ENCODE results near the gene GFER. TPM values are rescaled to one million over a fixed set of nuclear protein-coding genes. Genes with fewer than 3 reads are reported as not detected.

The GFER gene
- total and polyA plus RNA-seq, 4 donors = 7.2 to 36.1 (median 29.1) TPM

DNA sequence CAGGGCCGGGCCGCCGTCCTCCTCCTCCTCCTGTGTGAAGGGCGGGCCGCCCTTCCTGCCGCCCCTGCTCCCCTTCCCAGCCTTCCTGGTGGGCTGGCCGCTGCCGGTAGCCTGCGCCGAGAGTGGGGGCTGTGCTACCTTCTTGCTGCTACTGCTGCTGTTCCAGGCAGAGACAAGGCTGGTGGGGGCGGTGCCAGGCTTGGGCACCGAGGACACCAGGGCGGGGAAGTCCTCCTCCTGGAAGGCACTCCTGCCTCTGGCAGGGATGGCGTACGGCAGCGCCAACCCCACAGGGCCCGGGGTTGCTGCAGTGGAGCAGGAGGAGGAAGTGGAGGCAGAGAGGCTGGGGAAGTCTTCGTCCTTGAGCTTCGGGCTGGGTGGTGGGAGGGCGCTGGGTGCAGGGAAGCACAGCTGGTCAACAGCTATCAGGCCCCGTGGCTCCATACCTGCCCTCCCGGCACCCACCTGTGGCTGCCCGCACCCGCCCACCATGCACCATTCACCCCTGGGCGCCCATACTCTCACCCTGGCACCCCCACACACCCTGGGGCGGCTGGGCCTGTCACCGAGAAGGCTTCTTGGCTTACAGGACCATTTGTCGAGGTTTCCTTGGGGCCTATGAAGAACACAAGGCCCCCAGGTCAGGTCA, 16.0 kb downstream of the GFER start:
- Histone ChIP-seq H3K4me3 (ENCODE audit: low read depth, low read length) (no peak overlapping the region), H3K4me1 (ENCODE audit: control insufficient read depth, insufficient read depth, low read length) (peaks cover 21% of the 10 kb centered on the region), H3K36me3 (ENCODE audit: control insufficient read depth, insufficient read depth, low read length) (peaks cover 94% of the 10 kb centered on the region), H3K27ac (ENCODE audit: low read depth, low read length) (no peak overlapping the region), H3K27me3 (ENCODE audit: control insufficient read depth, insufficient read depth, low read length) (no peaks in the 10 kb centered on the region), H3K9me3 (ENCODE audit: control insufficient read depth, insufficient read depth, low read length) (no peaks in the 10 kb centered on the region)
- WGBS (ENCODE audit: insufficient coverage) = 92% methylated on average over 24 of the region's 28 CpGs
- no peak for DNase-seq (ENCODE audit: low read depth in 4 of 6, low spot score in 6 of 6)

DNA sequence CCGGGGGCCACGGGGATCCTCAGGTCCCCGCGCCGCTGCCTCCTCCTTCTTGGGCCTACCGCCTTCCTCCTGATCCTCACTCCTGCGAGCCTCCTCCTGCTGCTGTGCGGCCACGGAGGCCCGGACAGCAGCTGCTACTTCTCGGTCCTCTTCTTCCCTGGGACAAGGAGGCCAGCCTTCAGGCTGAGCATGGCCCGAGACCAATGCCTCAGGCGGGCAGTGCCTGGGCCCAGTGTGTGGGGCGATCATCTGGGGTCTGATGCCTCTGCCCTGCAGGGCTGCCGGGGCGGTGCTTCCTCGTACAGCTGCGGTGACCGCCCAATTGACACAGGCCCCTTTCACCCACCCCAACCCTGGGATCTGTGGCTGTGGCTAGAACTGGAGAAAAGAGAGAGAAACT, 17.0 kb downstream of the GFER start:
- H3K27ac ChIP-seq (ENCODE audit: low read depth, low read length) = no peak overlapping the region
- no peak overlapping the region for H3K4me3 ChIP-seq (ENCODE audit: low read depth, low read length)
- no peaks in the 10 kb centered on the region for H3K9me3 ChIP-seq (ENCODE audit: control insufficient read depth, insufficient read depth, low read length)
- no peaks in the 10 kb centered on the region for H3K27me3 ChIP-seq (ENCODE audit: control insufficient read depth, insufficient read depth, low read length)
- WGBS (ENCODE audit: insufficient coverage) = 93% methylated on average over 11 of the region's 19 CpGs
- DNase-seq (ENCODE audit: low read depth in 4 of 6, low spot score in 6 of 6) = no peak
- peaks cover 99% of the 10 kb centered on the region for H3K36me3 ChIP-seq (ENCODE audit: control insufficient read depth, insufficient read depth, low read length)
- peaks cover 32% of the 10 kb centered on the region for H3K4me1 ChIP-seq (ENCODE audit: control insufficient read depth, insufficient read depth, low read length)

DNA sequence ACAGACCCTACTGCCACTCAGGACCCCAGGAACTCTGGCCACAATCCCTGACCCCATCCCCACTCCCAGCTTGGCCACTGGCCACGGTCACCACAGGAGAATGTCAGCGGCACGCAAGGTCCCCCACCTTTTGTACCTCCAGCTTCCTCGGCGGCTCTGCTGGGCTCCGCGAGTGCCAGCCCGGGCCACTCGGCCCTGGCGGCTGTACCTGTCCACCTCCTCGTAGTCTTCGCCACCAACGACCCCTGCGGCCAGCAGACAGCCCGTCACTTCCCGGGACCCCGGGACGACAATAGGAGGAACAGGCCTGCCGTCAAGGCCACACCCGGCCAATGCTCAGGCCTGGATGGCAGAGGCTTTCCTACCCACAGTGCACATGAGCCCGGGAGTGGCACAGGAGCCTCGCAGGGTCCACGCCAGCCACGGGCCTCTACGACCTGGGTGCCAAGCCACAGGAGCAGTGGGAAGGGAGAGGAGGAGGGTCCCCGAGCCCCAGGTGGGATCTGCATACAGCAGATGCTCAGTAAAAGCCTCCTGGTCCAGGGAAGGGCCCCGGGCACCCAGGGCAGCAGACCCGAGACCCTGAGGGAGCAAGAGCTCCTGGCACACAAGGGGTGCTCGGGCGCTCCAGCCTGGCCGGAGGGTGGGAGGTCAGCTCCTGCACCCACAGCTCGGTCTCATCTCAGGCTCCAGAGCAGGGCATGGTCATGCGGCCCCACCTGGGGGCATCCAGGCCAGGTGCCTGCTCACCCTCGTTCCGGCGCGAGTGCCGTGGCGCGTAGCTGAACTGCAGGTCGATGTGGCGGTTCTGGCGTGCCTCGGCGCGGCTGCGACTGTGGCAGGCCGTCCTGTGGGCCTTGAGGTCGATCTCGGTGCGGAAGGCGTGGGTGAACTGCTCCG, 17.7 kb downstream of the GFER start:
- H3K9me3 ChIP-seq (ENCODE audit: control insufficient read depth, insufficient read depth, low read length) = no peaks in the 10 kb centered on the region
- peaks cover 37% of the 10 kb centered on the region for H3K4me1 ChIP-seq (ENCODE audit: control insufficient read depth, insufficient read depth, low read length)
- WGBS (ENCODE audit: insufficient coverage) = 95% methylated on average over 53 of the region's 53 CpGs
- no peak for DNase-seq (ENCODE audit: low read depth in 4 of 6, low spot score in 6 of 6)
- no peak overlapping the region for H3K4me3 ChIP-seq (ENCODE audit: low read depth, low read length)
- H3K36me3 ChIP-seq (ENCODE audit: control insufficient read depth, insufficient read depth, low read length) = peaks cover 99% of the 10 kb centered on the region
- no peak overlapping the region for H3K27ac ChIP-seq (ENCODE audit: low read depth, low read length)
- H3K27me3 ChIP-seq (ENCODE audit: control insufficient read depth, insufficient read depth, low read length) = no peaks in the 10 kb centered on the region

DNA sequence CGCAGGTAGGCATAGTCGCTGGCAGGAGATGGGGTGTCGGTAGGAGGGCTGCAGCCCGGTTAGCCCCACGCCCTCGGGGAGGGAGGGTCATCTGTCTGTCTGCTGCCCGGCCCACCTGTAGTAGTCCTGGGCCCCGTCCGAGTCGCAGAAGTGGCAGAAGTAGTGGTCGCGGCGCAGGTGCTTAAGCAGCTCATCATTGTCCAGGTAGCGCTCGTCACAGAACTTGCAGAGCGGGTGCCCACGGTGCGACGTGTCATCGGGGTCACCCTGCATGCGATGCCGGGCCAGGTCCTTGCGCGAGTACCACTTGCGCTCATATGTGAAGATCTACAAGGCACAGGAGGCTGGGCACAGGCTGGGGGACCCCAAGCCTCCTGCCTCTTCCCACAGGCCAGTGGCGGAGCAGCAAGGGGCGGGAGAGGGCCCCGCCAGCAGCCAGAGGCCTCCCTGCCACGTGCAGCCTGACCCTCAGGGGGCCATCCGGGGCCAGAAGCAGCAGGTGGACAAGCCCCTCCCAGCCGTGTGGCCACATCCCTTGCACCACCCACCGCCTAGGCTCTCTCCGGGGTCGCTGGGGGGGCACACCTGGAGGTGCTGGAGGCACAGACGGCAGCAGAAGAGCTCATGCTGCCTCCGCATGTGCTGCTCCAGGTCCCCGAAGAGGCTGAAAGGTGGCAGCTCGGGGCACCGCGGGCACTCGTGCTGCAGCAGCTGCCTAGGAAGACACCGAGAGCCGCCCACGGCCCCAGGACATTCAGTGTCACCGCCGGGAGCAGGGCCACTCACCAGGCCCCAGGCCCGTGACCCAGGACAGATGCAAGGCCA, 18.6 kb downstream of the GFER start:
- H3K4me3 ChIP-seq (ENCODE audit: low read depth, low read length) = no peak overlapping the region
- peaks cover 100% of the 10 kb centered on the region for H3K36me3 ChIP-seq (ENCODE audit: control insufficient read depth, insufficient read depth, low read length)
- WGBS (ENCODE audit: insufficient coverage) = 90% methylated on average over 47 of the region's 47 CpGs
- H3K4me1 ChIP-seq (ENCODE audit: control insufficient read depth, insufficient read depth, low read length) = peaks cover 46% of the 10 kb centered on the region
- DNase-seq (ENCODE audit: low read depth in 4 of 6, low spot score in 6 of 6) = no peak
- H3K27me3 ChIP-seq (ENCODE audit: control insufficient read depth, insufficient read depth, low read length) = no peaks in the 10 kb centered on the region
- no peaks in the 10 kb centered on the region for H3K9me3 ChIP-seq (ENCODE audit: control insufficient read depth, insufficient read depth, low read length)
- H3K27ac ChIP-seq (ENCODE audit: low read depth, low read length) = no peak overlapping the region

DNA sequence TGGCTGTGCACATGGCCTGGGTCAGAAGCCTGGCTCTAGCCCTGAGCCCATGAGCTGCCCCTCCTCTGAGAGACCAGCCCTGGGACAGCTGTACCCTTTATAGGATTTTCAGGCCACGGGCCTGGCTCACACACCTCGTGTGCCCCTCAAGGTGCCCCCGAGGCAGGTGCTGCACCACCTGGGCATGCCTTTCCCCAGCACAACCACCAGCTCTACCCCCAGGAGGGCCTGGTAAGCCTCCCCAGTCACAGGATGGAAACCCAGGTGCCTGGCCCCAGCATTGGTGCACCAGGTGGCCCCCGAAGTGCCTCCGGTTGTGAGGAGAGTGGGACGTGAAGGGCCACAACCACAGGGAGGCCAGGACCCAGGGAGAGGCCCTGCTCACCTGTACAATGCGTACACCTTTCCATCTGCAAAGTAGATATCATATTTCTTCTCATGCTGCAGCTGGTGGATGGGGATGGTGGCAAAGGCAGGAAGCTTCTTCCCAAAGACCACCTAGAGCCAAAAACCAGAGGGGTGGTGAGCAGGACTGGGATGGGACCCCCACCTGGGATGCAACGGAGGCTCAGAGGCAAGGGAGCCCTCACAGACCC, 19.3 kb downstream of the GFER start:
- WGBS (ENCODE audit: insufficient coverage) = 91% methylated on average over 6 of the region's 8 CpGs
- DNase-seq (ENCODE audit: low read depth in 4 of 6, low spot score in 6 of 6) = no peak
- H3K9me3 ChIP-seq (ENCODE audit: control insufficient read depth, insufficient read depth, low read length) = no peaks in the 10 kb centered on the region
- no peaks in the 10 kb centered on the region for H3K27me3 ChIP-seq (ENCODE audit: control insufficient read depth, insufficient read depth, low read length)
- H3K4me1 ChIP-seq (ENCODE audit: control insufficient read depth, insufficient read depth, low read length) = peaks cover 50% of the 10 kb centered on the region
- no peak overlapping the region for H3K4me3 ChIP-seq (ENCODE audit: low read depth, low read length)
- H3K36me3 ChIP-seq (ENCODE audit: control insufficient read depth, insufficient read depth, low read length) = peaks cover 100% of the 10 kb centered on the region
- no peak overlapping the region for H3K27ac ChIP-seq (ENCODE audit: low read depth, low read length)

DNA sequence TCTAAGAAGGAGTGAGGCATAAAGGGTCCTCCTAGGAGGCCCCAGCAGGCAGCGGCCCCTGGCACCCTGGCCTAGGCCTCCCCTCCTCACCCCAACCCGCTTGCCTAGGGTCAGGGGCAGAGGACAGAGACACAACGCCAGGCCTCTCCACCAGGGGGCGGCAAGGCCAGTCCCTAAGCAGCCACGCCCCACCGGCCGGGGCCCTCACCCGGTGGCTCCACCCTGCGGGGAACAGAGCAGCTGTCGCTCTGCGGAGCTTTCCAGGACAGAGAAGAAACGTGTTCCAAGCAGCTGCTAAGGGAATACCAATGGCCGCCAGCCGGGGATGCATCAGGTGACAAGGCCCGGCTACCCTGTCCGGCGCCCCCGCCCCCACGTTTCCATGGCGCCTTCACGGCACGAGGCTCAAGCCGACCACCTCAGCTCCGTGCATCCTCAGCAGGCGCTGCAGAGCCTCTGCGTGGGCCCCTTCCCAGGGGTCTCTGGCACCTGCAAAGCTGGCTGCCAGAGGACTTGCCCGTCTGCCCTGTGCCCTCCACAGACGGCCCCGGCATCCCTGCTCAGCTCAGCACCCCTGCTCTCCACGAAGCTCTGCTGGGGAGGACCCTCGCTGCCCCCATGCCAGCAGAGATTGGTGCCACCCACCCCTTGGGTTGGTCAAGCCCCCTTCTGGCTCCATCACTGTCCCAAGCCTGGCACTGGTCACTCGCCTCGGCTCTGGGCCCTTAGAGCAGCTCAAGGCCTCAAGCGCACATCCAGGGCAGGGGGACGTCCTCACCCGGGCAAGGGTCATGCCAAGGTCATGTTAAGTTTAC, 20.0 kb downstream of the GFER start:
- Histone ChIP-seq H3K4me1 (ENCODE audit: control insufficient read depth, insufficient read depth, low read length) (peaks cover 57% of the 10 kb centered on the region), H3K9me3 (ENCODE audit: control insufficient read depth, insufficient read depth, low read length) (no peaks in the 10 kb centered on the region), H3K27ac (ENCODE audit: low read depth, low read length) (no peak overlapping the region), H3K27me3 (ENCODE audit: control insufficient read depth, insufficient read depth, low read length) (no peaks in the 10 kb centered on the region), H3K4me3 (ENCODE audit: low read depth, low read length) (no peak overlapping the region), H3K36me3 (ENCODE audit: control insufficient read depth, insufficient read depth, low read length) (peaks cover 95% of the 10 kb centered on the region)
- peak in 2 of 6 donors; percentile 74 to 82 for DNase-seq (ENCODE audit: low read depth in 4 of 6, low spot score in 6 of 6)
- 23% methylated on average over 36 of the region's 36 CpGs for WGBS (ENCODE audit: insufficient coverage)

DNA sequence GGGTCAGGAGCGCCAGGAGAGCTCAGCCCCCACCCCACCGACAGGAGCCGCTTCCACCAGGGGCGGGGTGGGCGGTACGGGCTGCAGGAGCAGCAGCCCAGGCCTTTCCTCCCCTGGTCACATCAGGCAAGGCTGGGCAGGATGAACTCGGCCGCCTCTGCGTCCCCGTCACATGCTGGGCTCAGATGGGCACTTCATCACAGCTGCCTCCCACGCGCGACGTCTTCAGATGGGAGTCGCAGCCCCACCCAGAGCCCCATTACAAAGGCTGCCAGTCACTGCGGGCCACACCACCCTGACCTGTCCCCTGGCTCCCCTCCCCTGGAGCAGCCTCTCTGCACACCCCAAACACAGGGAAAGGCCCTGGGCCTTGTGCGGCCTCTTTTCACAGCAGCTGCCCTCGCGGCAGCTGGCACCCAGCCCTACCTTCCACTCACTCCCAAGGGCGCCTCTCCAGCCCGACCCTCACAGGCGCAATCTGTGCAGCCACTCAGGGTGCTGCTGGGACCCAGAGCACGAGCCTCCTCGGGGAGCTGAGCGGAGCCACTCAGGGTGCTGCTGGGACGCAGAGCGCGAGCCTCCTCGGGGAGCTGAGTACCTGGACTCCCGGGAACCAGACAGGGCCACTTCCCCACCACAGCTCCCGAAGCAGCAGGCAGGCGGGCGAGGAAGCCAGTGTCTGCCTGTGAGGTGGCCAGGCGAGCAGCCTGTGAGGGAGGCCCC, 21.0 kb downstream of the GFER start:
- WGBS (ENCODE audit: insufficient coverage) = 67% methylated on average over 32 of the region's 34 CpGs
- Histone ChIP-seq H3K36me3 (ENCODE audit: control insufficient read depth, insufficient read depth, low read length) (peaks cover 86% of the 10 kb centered on the region), H3K27me3 (ENCODE audit: control insufficient read depth, insufficient read depth, low read length) (no peaks in the 10 kb centered on the region), H3K9me3 (ENCODE audit: control insufficient read depth, insufficient read depth, low read length) (no peaks in the 10 kb centered on the region), H3K27ac (ENCODE audit: low read depth, low read length) (no peak overlapping the region), H3K4me1 (ENCODE audit: control insufficient read depth, insufficient read depth, low read length) (peaks cover 57% of the 10 kb centered on the region), H3K4me3 (ENCODE audit: low read depth, low read length) (no peak overlapping the region)
- DNase-seq (ENCODE audit: low read depth in 4 of 6, low spot score in 6 of 6) = no peak

DNA sequence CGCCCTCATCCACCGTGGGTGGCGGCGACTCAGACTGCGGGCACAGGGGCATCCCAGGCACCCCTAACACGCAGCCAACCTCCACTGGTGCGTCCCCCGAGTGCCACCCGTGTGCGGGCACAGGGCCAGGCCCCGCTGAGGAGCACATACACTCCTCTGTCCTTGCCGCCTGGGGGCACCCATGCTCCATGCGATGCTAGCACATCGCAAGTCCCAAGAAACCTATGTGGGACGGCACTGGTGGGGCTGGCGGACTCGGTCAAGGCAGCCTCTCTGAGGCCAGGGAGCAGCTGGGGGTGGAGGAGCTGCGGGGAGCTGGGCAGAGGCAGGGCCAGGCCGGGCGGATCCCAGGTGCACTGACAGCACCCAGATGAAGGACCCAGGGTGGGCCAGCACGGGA, 21.7 kb downstream of the GFER start:
- Histone ChIP-seq H3K9me3 (ENCODE audit: control insufficient read depth, insufficient read depth, low read length) (no peaks in the 10 kb centered on the region), H3K36me3 (ENCODE audit: control insufficient read depth, insufficient read depth, low read length) (peaks cover 79% of the 10 kb centered on the region), H3K27ac (ENCODE audit: low read depth, low read length) (no peak overlapping the region), H3K27me3 (ENCODE audit: control insufficient read depth, insufficient read depth, low read length) (no peaks in the 10 kb centered on the region), H3K4me1 (ENCODE audit: control insufficient read depth, insufficient read depth, low read length) (peaks cover 64% of the 10 kb centered on the region), H3K4me3 (ENCODE audit: low read depth, low read length) (no peak overlapping the region)
- WGBS (ENCODE audit: insufficient coverage) = 77% methylated on average over 21 of the region's 21 CpGs
- DNase-seq (ENCODE audit: low read depth in 4 of 6, low spot score in 6 of 6) = no peak

Data from spinal cord (tissue), 10 donors.